ENCODE results near the gene TBR1.
A peak's percentile ranks its signal among the peaks of the same experiment; 100 is the strongest.

TBR1 gene

GRCh38 chr2:161426922-161427663 is 11.0 kb downstream of the TBR1 start:
- H3K27me3 ChIP-seq (ENCODE audit: insufficient read depth, low read length), result peaks cover 92% of the 10 kb centered on the region
- no peaks in the 10 kb centered on the region for H3K36me3 ChIP-seq (ENCODE audit: insufficient read depth, low read length)
- H3K4me3 ChIP-seq (ENCODE audit: low read length), result no peak overlapping the region
- no peaks in the 10 kb centered on the region for H3K4me1 ChIP-seq (ENCODE audit: insufficient read depth, low read length)
- peak overlapping the region; percentile 40 for H2AFZ ChIP-seq (ENCODE audit: low read depth, low read length)
- H3K9me3 ChIP-seq (ENCODE audit: low read length), result peaks cover 10% of the 10 kb centered on the region

- Histone ChIP-seq H3K9me3 (ENCODE audit: low read length) (peaks cover 10% of the 10 kb centered on the region), H3K4me3 (ENCODE audit: low read length) (no peak overlapping the region)
Observed at GRCh38 chr2:161427664-161428587, 11.8 kb downstream of the TBR1 start.

GRCh38 chr2:161430386-161430785 is 14.3 kb downstream of the TBR1 start:
- Histone ChIP-seq H3K4me3 (ENCODE audit: low read length) (no peak overlapping the region), H3K4me1 (ENCODE audit: insufficient read depth, low read length) (no peaks in the 10 kb centered on the region), H2AFZ (ENCODE audit: low read depth, low read length) (no peak overlapping the region), H3K36me3 (ENCODE audit: insufficient read depth, low read length) (no peaks in the 10 kb centered on the region), H3K27me3 (ENCODE audit: insufficient read depth, low read length) (peaks cover 69% of the 10 kb centered on the region), H3K9me3 (ENCODE audit: low read length) (peaks cover 10% of the 10 kb centered on the region)

More at GRCh38 chr2:161427664-161428587, 11.8 kb downstream of the TBR1 start:
- H3K4me1 ChIP-seq (ENCODE audit: insufficient read depth, low read length), result no peaks in the 10 kb centered on the region
- H2AFZ ChIP-seq (ENCODE audit: low read depth, low read length), result no peak overlapping the region
- no peaks in the 10 kb centered on the region for H3K36me3 ChIP-seq (ENCODE audit: insufficient read depth, low read length)
- H3K27me3 ChIP-seq (ENCODE audit: insufficient read depth, low read length), result peaks cover 91% of the 10 kb centered on the region

GRCh38 chr2:161432107-161432506 is 16.0 kb downstream of the TBR1 start:
- Histone ChIP-seq H3K27me3 (ENCODE audit: insufficient read depth, low read length) (peaks cover 52% of the 10 kb centered on the region), H3K36me3 (ENCODE audit: insufficient read depth, low read length) (no peaks in the 10 kb centered on the region), H3K9me3 (ENCODE audit: low read length) (peaks cover 8% of the 10 kb centered on the region), H3K4me3 (ENCODE audit: low read length) (no peak overlapping the region), H2AFZ (ENCODE audit: low read depth, low read length) (no peak overlapping the region), H3K4me1 (ENCODE audit: insufficient read depth, low read length) (no peaks in the 10 kb centered on the region)

DNA sequence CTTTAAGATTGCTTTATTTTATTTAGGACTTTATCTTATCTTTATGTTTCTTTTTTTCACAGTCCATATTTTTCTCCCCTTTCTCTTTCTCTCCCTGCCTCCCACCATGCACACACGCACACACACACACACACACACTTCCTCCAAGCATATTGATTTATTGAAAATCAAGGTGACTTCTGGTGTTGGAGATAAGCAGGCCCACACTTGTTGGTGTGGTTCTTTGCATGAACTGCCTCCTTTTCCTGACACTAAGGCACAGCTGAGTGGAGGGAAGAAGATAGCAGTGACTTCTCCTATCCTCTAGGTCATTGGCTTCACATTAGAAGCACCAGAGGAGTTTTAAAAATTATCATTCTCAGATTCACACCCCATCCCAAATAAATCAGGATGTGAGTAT is 18.0 kb downstream of the TBR1 start:
- no peak overlapping the region for H3K4me3 ChIP-seq (ENCODE audit: low read length)
- H3K27me3 ChIP-seq (ENCODE audit: insufficient read depth, low read length), result peaks cover 36% of the 10 kb centered on the region
- no peaks in the 10 kb centered on the region for H3K4me1 ChIP-seq (ENCODE audit: insufficient read depth, low read length)

GRCh38 chr2:161436411-161436810 is 20.3 kb downstream of the TBR1 start:
- H3K4me1 ChIP-seq (ENCODE audit: insufficient read depth, low read length), result no peaks in the 10 kb centered on the region
- no peaks in the 10 kb centered on the region for H3K36me3 ChIP-seq (ENCODE audit: insufficient read depth, low read length)
- peaks cover 22% of the 10 kb centered on the region for H3K27me3 ChIP-seq (ENCODE audit: insufficient read depth, low read length)
- H3K4me3 ChIP-seq (ENCODE audit: low read length), result no peak overlapping the region
- H3K9me3 ChIP-seq (ENCODE audit: low read length), result peaks cover 3% of the 10 kb centered on the region
- no peak overlapping the region for H2AFZ ChIP-seq (ENCODE audit: low read depth, low read length)

More for the DNA sequence above, 18.0 kb downstream of the TBR1 start:
- Histone ChIP-seq H2AFZ (ENCODE audit: low read depth, low read length) (no peak overlapping the region), H3K9me3 (ENCODE audit: low read length) (peaks cover 3% of the 10 kb centered on the region), H3K36me3 (ENCODE audit: insufficient read depth, low read length) (no peaks in the 10 kb centered on the region)

GRCh38 chr2:161438598-161438997 is 22.5 kb downstream of the TBR1 start:
- peaks cover 7% of the 10 kb centered on the region for H3K27me3 ChIP-seq (ENCODE audit: insufficient read depth, low read length)
- no peak overlapping the region for H2AFZ ChIP-seq (ENCODE audit: low read depth, low read length)

GRCh38 chr2:161445097-161445496 is 29.0 kb downstream of the TBR1 start:
- no peak overlapping the region for H3K4me3 ChIP-seq (ENCODE audit: low read length)
- no peak overlapping the region for H2AFZ ChIP-seq (ENCODE audit: low read depth, low read length)
- no peaks in the 10 kb centered on the region for H3K9me3 ChIP-seq (ENCODE audit: low read length)
- H3K36me3 ChIP-seq (ENCODE audit: insufficient read depth, low read length), result no peaks in the 10 kb centered on the region
- no peaks in the 10 kb centered on the region for H3K4me1 ChIP-seq (ENCODE audit: insufficient read depth, low read length)
- no peaks in the 10 kb centered on the region for H3K27me3 ChIP-seq (ENCODE audit: insufficient read depth, low read length)

More at GRCh38 chr2:161438598-161438997, 22.5 kb downstream of the TBR1 start:
- no peaks in the 10 kb centered on the region for H3K4me1 ChIP-seq (ENCODE audit: insufficient read depth, low read length)
- H3K36me3 ChIP-seq (ENCODE audit: insufficient read depth, low read length), result no peaks in the 10 kb centered on the region
- peaks cover 3% of the 10 kb centered on the region for H3K9me3 ChIP-seq (ENCODE audit: low read length)
- H3K4me3 ChIP-seq (ENCODE audit: low read length), result no peak overlapping the region

- H3K36me3 ChIP-seq (ENCODE audit: insufficient read depth, low read length), result no peaks in the 10 kb centered on the region
- no peak overlapping the region for H2AFZ ChIP-seq (ENCODE audit: low read depth, low read length)
- H3K4me1 ChIP-seq (ENCODE audit: insufficient read depth, low read length), result no peaks in the 10 kb centered on the region
- H3K9me3 ChIP-seq (ENCODE audit: low read length), result no peaks in the 10 kb centered on the region
- no peak overlapping the region for H3K4me3 ChIP-seq (ENCODE audit: low read length)
- no peaks in the 10 kb centered on the region for H3K27me3 ChIP-seq (ENCODE audit: insufficient read depth, low read length)
Observed at GRCh38 chr2:161448431-161448830, 32.3 kb downstream of the TBR1 start.

DNA sequence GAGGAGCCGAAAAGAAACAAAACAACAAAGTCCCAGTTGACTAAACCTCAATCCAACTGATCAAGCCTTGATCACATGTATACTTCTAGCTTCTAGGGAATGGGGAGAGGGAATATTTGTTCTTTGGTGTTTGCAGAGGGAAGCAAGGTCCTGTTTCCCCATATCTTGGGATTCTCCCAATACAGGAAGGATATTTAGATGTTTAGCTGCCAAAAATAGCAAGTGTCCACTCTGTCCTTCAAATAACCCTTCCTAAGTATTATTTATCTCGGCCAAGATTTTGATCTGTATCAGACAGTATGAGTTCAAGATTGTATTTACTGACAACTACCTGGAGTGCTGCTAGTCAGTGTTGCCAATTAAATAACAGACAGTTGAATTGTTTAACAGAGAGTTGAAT is 55.5 kb downstream of the TBR1 start:
- Histone ChIP-seq H3K4me3 (ENCODE audit: low read length) (no peak overlapping the region), H3K36me3 (ENCODE audit: insufficient read depth, low read length) (no peaks in the 10 kb centered on the region), H3K4me1 (ENCODE audit: insufficient read depth, low read length) (no peaks in the 10 kb centered on the region), H2AFZ (ENCODE audit: low read depth, low read length) (no peak overlapping the region), H3K9me3 (ENCODE audit: low read length) (peaks cover 2% of the 10 kb centered on the region), H3K27me3 (ENCODE audit: insufficient read depth, low read length) (no peaks in the 10 kb centered on the region)

- no peaks in the 10 kb centered on the region for H3K27me3 ChIP-seq (ENCODE audit: insufficient read depth, low read length)
- no peaks in the 10 kb centered on the region for H3K36me3 ChIP-seq (ENCODE audit: insufficient read depth, low read length)
- no peak overlapping the region for H3K4me3 ChIP-seq (ENCODE audit: low read length)
- no peak overlapping the region for H2AFZ ChIP-seq (ENCODE audit: low read depth, low read length)
- H3K9me3 ChIP-seq (ENCODE audit: low read length), result peaks cover 2% of the 10 kb centered on the region
- no peaks in the 10 kb centered on the region for H3K4me1 ChIP-seq (ENCODE audit: insufficient read depth, low read length)
Observed at GRCh38 chr2:161474920-161475319, 58.8 kb downstream of the TBR1 start.

All from neuron (in vitro differentiated cells).